Measurements from ENCODE around the gene SPTSSA. TPM values are rescaled to one million over a fixed set of nuclear protein-coding genes. Genes with fewer than 3 reads are reported as not detected.
A peak's percentile ranks its signal among the peaks of the same experiment; 100 is the strongest.

SPTSSA gene
- total and polyA plus RNA-seq, 2 donors (not counting 1 experiment from before 2014, with no cell fraction given): 20.1 to 38.4 TPM

DNA sequence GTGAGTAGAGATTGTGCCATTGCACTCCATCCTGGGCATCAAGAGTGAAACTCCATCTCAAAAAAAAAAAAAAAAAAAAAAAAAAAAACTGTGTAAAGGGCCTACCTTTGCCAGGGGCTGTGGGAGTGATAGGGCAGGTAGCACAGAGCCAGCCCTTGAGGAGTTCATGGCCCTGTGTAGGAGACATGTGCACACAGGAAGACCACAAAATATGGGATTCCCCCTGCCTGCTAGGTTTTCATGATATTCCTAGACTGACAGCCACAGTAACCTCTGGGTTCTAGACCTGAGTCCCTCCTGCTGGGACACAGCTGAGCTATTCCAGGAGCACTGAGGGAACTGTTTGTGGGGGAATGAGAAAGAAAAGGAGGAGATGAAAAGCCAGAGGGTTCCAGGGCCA lies 8.3 kb upstream of the SPTSSA start:
- H3K27ac ChIP-seq (ENCODE audit: insufficient read depth, low read length): no peak overlapping the region
- no peak overlapping the region for H3K4me3 ChIP-seq (replicated peaks in 1 of 4; ENCODE audit: control extremely low read depth in 1 of 4, insufficient read depth in 1 of 4, low read depth in 3 of 4, low read length in 4 of 4)
- H3K79me2 ChIP-seq (ENCODE audit: control insufficient read depth, insufficient read depth, low read length): no peaks in the 10 kb centered on the region
- H3K36me3 ChIP-seq (ENCODE audit: control insufficient read depth, insufficient read depth, low read length): no peaks in the 10 kb centered on the region
- H2AFZ ChIP-seq (ENCODE audit: low read length): no peak overlapping the region
- H3K9ac ChIP-seq (ENCODE audit: insufficient read depth, low read length): no peak overlapping the region
- H3K27me3 ChIP-seq (ENCODE audit: control insufficient read depth, insufficient read depth, low read length): no peaks in the 10 kb centered on the region
- no peaks in the 10 kb centered on the region for H4K20me1 ChIP-seq (ENCODE audit: control insufficient read depth, extremely low read depth, insufficient read depth, low read length)
- DNase-seq (ENCODE audit: low read depth in 2 of 2): no peak
- H3K9me3 ChIP-seq (ENCODE audit: control insufficient read depth, insufficient read depth, low read depth, low read length): no peaks in the 10 kb centered on the region
- no peak overlapping the region for H3K4me2 ChIP-seq (ENCODE audit: extremely low read depth, insufficient read depth, low read length)
- no peaks in the 10 kb centered on the region for H3K4me1 ChIP-seq (ENCODE audit: control insufficient read depth, extremely low read depth, insufficient read depth, low read length)
- TF ChIP-seq, protein P1, sequence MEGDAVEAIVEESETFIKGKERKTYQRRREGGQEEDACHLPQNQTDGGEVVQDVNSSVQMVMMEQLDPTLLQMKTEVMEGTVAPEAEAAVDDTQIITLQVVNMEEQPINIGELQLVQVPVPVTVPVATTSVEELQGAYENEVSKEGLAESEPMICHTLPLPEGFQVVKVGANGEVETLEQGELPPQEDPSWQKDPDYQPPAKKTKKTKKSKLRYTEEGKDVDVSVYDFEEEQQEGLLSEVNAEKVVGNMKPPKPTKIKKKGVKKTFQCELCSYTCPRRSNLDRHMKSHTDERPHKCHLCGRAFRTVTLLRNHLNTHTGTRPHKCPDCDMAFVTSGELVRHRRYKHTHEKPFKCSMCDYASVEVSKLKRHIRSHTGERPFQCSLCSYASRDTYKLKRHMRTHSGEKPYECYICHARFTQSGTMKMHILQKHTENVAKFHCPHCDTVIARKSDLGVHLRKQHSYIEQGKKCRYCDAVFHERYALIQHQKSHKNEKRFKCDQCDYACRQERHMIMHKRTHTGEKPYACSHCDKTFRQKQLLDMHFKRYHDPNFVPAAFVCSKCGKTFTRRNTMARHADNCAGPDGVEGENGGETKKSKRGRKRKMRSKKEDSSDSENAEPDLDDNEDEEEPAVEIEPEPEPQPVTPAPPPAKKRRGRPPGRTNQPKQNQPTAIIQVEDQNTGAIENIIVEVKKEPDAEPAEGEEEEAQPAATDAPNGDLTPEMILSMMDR (conservative IDR thresholded peaks at IDR 0.05 in 1 of 2, IDR thresholded peaks at IDR 0.05 in 1 of 2; ENCODE audit: low read depth in 1 of 2, low read length in 2 of 2): no peak
- TF ChIP-seq EZH2 (IDR thresholded peaks at IDR 0.05; ENCODE audit: low read length, missing control alignments): no peak

DNA sequence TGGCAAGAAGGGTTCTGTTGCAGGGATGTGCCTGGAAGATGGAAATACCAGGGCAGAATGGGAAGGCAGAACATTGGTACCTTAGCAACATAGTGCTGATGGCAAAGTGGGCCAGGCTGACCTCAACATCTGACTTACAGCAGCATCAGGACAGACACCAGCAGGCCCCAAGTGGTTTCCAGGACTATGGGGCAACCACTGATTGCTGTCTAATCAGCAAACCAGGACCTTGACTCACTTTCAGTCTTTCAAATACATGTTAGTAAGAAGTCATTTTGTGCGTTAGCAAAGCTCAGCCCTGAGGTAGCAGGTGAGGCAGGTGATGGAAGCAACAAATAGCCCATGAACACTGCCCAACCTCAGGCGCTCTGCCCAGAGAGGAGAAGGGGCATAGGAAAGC lies 4.7 kb upstream of the SPTSSA start:
- no peaks in the 10 kb centered on the region for H3K9me3 ChIP-seq (ENCODE audit: control insufficient read depth, insufficient read depth, low read depth, low read length)
- no peak overlapping the region for H2AFZ ChIP-seq (ENCODE audit: low read length)
- H3K4me2 ChIP-seq (ENCODE audit: extremely low read depth, insufficient read depth, low read length): no peak overlapping the region
- no peak for DNase-seq (ENCODE audit: low read depth in 2 of 2)
- H4K20me1 ChIP-seq (ENCODE audit: control insufficient read depth, extremely low read depth, insufficient read depth, low read length): no peaks in the 10 kb centered on the region
- no peak overlapping the region for H3K4me3 ChIP-seq (replicated peaks in 1 of 4; ENCODE audit: control extremely low read depth in 1 of 4, insufficient read depth in 1 of 4, low read depth in 3 of 4, low read length in 4 of 4)
- no peaks in the 10 kb centered on the region for H3K27me3 ChIP-seq (ENCODE audit: control insufficient read depth, insufficient read depth, low read length)
- TF ChIP-seq EZH2 (IDR thresholded peaks at IDR 0.05; ENCODE audit: low read length, missing control alignments): no peak
- no peaks in the 10 kb centered on the region for H3K79me2 ChIP-seq (ENCODE audit: control insufficient read depth, insufficient read depth, low read length)
- H3K27ac ChIP-seq (ENCODE audit: insufficient read depth, low read length): no peak overlapping the region
- H3K9ac ChIP-seq (ENCODE audit: insufficient read depth, low read length): no peak overlapping the region
- H3K4me1 ChIP-seq (ENCODE audit: control insufficient read depth, extremely low read depth, insufficient read depth, low read length): no peaks in the 10 kb centered on the region
- H3K36me3 ChIP-seq (ENCODE audit: control insufficient read depth, insufficient read depth, low read length): no peaks in the 10 kb centered on the region

DNA sequence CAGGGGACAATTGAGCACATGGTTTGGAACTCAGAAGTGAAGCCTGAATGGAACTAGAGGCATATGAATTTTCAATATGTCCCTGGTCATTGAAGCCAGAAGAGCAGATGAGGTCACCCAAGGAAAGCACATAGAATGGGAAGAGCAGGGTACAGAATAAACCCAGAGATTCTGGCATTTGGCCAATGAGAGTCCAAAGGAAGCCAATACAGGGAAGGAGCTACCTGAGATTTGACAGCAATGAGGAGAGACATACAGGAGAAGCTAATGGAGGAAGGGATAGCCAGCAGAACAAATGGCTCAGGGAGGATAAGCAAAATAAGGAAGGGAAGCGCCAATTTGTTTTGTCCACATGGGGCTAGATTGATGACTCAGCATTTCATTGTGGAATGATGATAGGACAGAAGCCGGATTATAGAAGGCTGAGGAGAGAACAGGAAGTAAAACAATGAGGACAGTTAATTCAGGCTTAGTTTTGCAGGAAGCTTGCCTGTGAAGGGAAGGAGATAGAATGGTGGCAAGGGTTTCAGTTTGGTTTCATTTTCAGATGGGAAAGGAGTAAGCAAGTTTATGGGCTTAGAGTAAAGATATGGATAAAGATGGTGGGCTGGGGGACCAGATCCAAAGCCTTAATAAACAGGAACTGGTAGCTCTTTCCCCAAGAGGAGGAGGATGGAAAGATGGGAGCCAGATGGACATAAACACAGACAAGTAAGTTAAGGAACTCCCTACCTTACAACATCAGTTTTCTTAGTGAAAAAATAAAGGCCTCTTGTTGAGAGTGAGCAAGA lies 3.2 kb upstream of the SPTSSA start:
- no peak overlapping the region for H3K27ac ChIP-seq (ENCODE audit: insufficient read depth, low read length)
- no peak for TF ChIP-seq EZH2 (IDR thresholded peaks at IDR 0.05; ENCODE audit: low read length, missing control alignments)
- TF ChIP-seq, protein P1 (conservative IDR thresholded peaks at IDR 0.05 in 1 of 2, IDR thresholded peaks at IDR 0.05 in 1 of 2; ENCODE audit: low read depth in 1 of 2, low read length in 2 of 2): no peak
- peaks cover 14% of the 10 kb centered on the region for H3K79me2 ChIP-seq (ENCODE audit: control insufficient read depth, insufficient read depth, low read length)
- no peak overlapping the region for H3K4me3 ChIP-seq (replicated peaks in 1 of 4; ENCODE audit: control extremely low read depth in 1 of 4, insufficient read depth in 1 of 4, low read depth in 3 of 4, low read length in 4 of 4)
- peak overlapping the region; percentile 27 for H2AFZ ChIP-seq (ENCODE audit: low read length)
- H3K4me2 ChIP-seq (ENCODE audit: extremely low read depth, insufficient read depth, low read length): peak overlapping the region; percentile 1
- no peaks in the 10 kb centered on the region for H3K27me3 ChIP-seq (ENCODE audit: control insufficient read depth, insufficient read depth, low read length)
- H3K4me1 ChIP-seq (ENCODE audit: control insufficient read depth, extremely low read depth, insufficient read depth, low read length): no peaks in the 10 kb centered on the region
- no peaks in the 10 kb centered on the region for H3K9me3 ChIP-seq (ENCODE audit: control insufficient read depth, insufficient read depth, low read depth, low read length)
- H3K36me3 ChIP-seq (ENCODE audit: control insufficient read depth, insufficient read depth, low read length): no peaks in the 10 kb centered on the region
- H3K9ac ChIP-seq (ENCODE audit: insufficient read depth, low read length): no peak overlapping the region
- peak; percentile 24 to 46 for DNase-seq (ENCODE audit: low read depth in 2 of 2)
- H4K20me1 ChIP-seq (ENCODE audit: control insufficient read depth, extremely low read depth, insufficient read depth, low read length): no peaks in the 10 kb centered on the region
